GM23338 (cell line): ENCODE data around the gene HEATR9. TPM values are rescaled to one million over a fixed set of nuclear protein-coding genes. Genes with fewer than 3 reads are reported as not detected.

Experiments
- ATAC-seq: fragments of 200-7000 bp; cut with Tn5 transposase; 3 replicates; pipeline ENCODE4 v1.9.1; 2020
- DNase-seq: peaks from one replicate; pipeline ENCODE4 v3.0.0-alpha.2; 2015; ENCODE audit warnings: low spot score
- H2AFZ ChIP-seq: fragments of 200-600 bp; sonication (generic); 2 replicates; pipeline ENCODE4 v1.8.0; 2016; ENCODE audit warnings: antibody characterized with exemption, mild to moderate bottlenecking, moderate library complexity
- H3F3A ChIP-seq: fragments of 200-600 bp; sonication (generic); replicated peaks from 2 replicates; pipeline ENCODE4 v1.8.0; 2017; ENCODE audit warnings: antibody characterized with exemption, mixed run types, low read depth
- H3K27ac ChIP-seq: fragments of 200-600 bp; sonication (generic); 2 replicates; pipeline ENCODE4 v1.6.1; 2016; ENCODE audit warnings: low read depth
- H3K27me3 ChIP-seq: fragments of 200-600 bp; sonication (generic); 2 replicates; pipeline ENCODE4 v1.8.0; 2016; ENCODE audit warnings: mild to moderate bottlenecking, mixed run types, moderate library complexity; ENCODE audit not compliant: insufficient read depth
- H3K36me3 ChIP-seq: fragments of 200-600 bp; sonication (generic); 2 replicates; pipeline ENCODE4 v1.8.0; 2016; ENCODE audit warnings: mild to moderate bottlenecking; ENCODE audit not compliant: insufficient read depth
- H3K4me1 ChIP-seq: fragments of 200-600 bp; sonication (generic); 2 replicates; pipeline ENCODE4 v1.8.0; 2016; ENCODE audit warnings: mild to moderate bottlenecking, moderate library complexity; ENCODE audit not compliant: insufficient read depth
- H3K4me2 ChIP-seq: fragments of 200-600 bp; sonication (generic); 2 replicates; pipeline ENCODE4 v1.7.1; 2017; ENCODE audit warnings: mixed run types
- H3K4me3 ChIP-seq: fragments of 200-600 bp; sonication (generic); 2 replicates; pipeline ENCODE4 v1.6.1; 2016; ENCODE audit warnings: mixed run types
- H3K79me2 ChIP-seq: fragments of 200-600 bp; sonication (generic); replicated peaks from 2 replicates; pipeline ENCODE4 v1.8.0; 2017; ENCODE audit warnings: mild to moderate bottlenecking; ENCODE audit not compliant: insufficient read depth
- H3K9me2 ChIP-seq: fragments of 200-600 bp; sonication (generic); 2 replicates; pipeline ENCODE4 v1.8.0; 2017; ENCODE audit not compliant: insufficient read depth
- H4K20me1 ChIP-seq: fragments of 200-600 bp; sonication (generic); replicated peaks from 2 replicates; pipeline ENCODE4 v1.8.0; 2017; ENCODE audit warnings: mild to moderate bottlenecking; ENCODE audit not compliant: insufficient read depth
- H3K27ac Mint-ChIP-seq: 2 replicates; pipeline ENCODE4 v1.8.0; 2020; ENCODE audit warnings: inconsistent platforms, mild to moderate bottlenecking, moderate library complexity, mixed read lengths
- H3K27me3 Mint-ChIP-seq: 3 replicates; pipeline ENCODE4 v1.8.0; 2022; ENCODE audit warnings: low read depth, mild to moderate bottlenecking, moderate library complexity, mixed read lengths, inconsistent platforms; ENCODE audit not compliant: insufficient read depth, poor library complexity
- H3K36me3 Mint-ChIP-seq: 3 replicates; pipeline ENCODE4 v1.8.0; 2021; ENCODE audit warnings: low read depth, mild to moderate bottlenecking, inconsistent platforms, moderate library complexity, mixed read lengths
- H3K4me1 Mint-ChIP-seq: 3 replicates; pipeline ENCODE4 v1.8.0; 2020; ENCODE audit warnings: mild to moderate bottlenecking, inconsistent platforms, mixed read lengths
- H3K4me3 Mint-ChIP-seq: 3 replicates; pipeline ENCODE4 v1.8.0; 2021; ENCODE audit warnings: moderate library complexity, mild to moderate bottlenecking, inconsistent platforms, mixed read lengths
- H3K9me3 Mint-ChIP-seq: 3 replicates; pipeline ENCODE4 v1.8.0; 2020; ENCODE audit warnings: moderate library complexity, mild to moderate bottlenecking, inconsistent platforms, mixed read lengths
- CREB1 ChIP-seq: fragments of 250-450 bp; sonication (Bioruptor Pico); IDR thresholded peaks from 2 replicates; pipeline ENCODE4 v1.5.0; 2020; ENCODE audit warnings: low read depth, mild to moderate bottlenecking, moderate library complexity
- EZH2 ChIP-seq: fragments of 200-600 bp; sonication (generic); IDR thresholded peaks from one replicate; pipeline ENCODE4 v1.8.0; 2017; ENCODE audit warnings: antibody characterized with exemption, mild to moderate bottlenecking, low read depth; ENCODE audit not compliant: unreplicated experiment
- EZH2phosphoT487 ChIP-seq: fragments of 200-600 bp; sonication (generic); IDR thresholded peaks from one replicate; pipeline ENCODE4 v1.8.1; 2018; ENCODE audit warnings: antibody characterized with exemption; ENCODE audit not compliant: unreplicated experiment
- JUNB ChIP-seq: IDR thresholded peaks from one replicate; pipeline ENCODE4 v1.6.1; 2016; ENCODE audit warnings: antibody characterized with exemption; ENCODE audit not compliant: unreplicated experiment
- NANOG ChIP-seq: IDR thresholded peaks from 2 replicates; pipeline ENCODE4 v1.6.1; 2016; ENCODE audit warnings: antibody characterized with exemption, borderline replicate concordance
- POLR2AphosphoS5 ChIP-seq: IDR thresholded peaks from 2 replicates; pipeline ENCODE4 v1.6.1; 2016; ENCODE audit warnings: antibody characterized with exemption, low read depth
- STAT1 ChIP-seq: IDR thresholded peaks from one replicate; pipeline ENCODE4 v1.6.1; 2016; ENCODE audit warnings: antibody characterized with exemption; ENCODE audit not compliant: unreplicated experiment
- ZNF114 ChIP-seq: fragments of 250-450 bp; sonication (Bioruptor Pico); IDR thresholded peaks from 2 replicates; pipeline ENCODE4 v1.5.0; 2020; ENCODE audit warnings: mild to moderate bottlenecking, moderate library complexity
- ZNF331 ChIP-seq: fragments of 250-450 bp; sonication (Bioruptor Pico); IDR thresholded peaks from 2 replicates; pipeline ENCODE4 v1.5.0; 2020; ENCODE audit warnings: low read depth, mild to moderate bottlenecking, moderate library complexity
- polyA plus RNA-seq: library from polyadenylated mRNA; unstranded; fragments of >200 nt; fragmentation: Nextera tagmentation; extraction: Ambion mirVana; gene quantifications from 2 replicates; pipeline ENCODE4 v1.2.1, GENCODE V29; 2016
- total RNA-seq: library from RNA; depleted of rRNA; stranded (reverse); fragments of >200 nt; shearing (Covaris generic); gene quantifications from 2 replicates; pipeline ENCODE4 v1.2.3, GENCODE V29; 2014
- TF ChIP-seq, protein P1 (sequence below): IDR thresholded peaks from 2 replicates; pipeline ENCODE4 v1.6.1; 2016; ENCODE audit warnings: antibody characterized with exemption
- TF ChIP-seq, protein P2 (sequence below), 2 experiments: fragments of 200-600 bp in 1 of 2; sonication (generic) in 1 of 2; conservative IDR thresholded peaks; 2 replicates each; pipeline versions ENCODE4 v1.5.1 to v1.6.1; 2016 to 2017; ENCODE audit warnings: antibody characterized with exemption in 2 of 2, low read depth in 2 of 2, mild to moderate bottlenecking in 2 of 2, moderate library complexity in 1 of 2
- TF ChIP-seq, protein P3 (sequence below): IDR thresholded peaks from one replicate; pipeline ENCODE4 v1.6.1; 2018; ENCODE audit warnings: antibody characterized with exemption; ENCODE audit not compliant: unreplicated experiment
- TF ChIP-seq, protein P4 (sequence below): fragments of 250-450 bp; sonication (Bioruptor Pico); IDR thresholded peaks from 2 replicates; pipeline ENCODE4 v1.5.0; 2020; ENCODE audit warnings: mild to moderate bottlenecking, moderate library complexity

Gene HEATR9
- total and polyA plus RNA-seq, 2 experiments from 2014 or later: not detected

DNA sequence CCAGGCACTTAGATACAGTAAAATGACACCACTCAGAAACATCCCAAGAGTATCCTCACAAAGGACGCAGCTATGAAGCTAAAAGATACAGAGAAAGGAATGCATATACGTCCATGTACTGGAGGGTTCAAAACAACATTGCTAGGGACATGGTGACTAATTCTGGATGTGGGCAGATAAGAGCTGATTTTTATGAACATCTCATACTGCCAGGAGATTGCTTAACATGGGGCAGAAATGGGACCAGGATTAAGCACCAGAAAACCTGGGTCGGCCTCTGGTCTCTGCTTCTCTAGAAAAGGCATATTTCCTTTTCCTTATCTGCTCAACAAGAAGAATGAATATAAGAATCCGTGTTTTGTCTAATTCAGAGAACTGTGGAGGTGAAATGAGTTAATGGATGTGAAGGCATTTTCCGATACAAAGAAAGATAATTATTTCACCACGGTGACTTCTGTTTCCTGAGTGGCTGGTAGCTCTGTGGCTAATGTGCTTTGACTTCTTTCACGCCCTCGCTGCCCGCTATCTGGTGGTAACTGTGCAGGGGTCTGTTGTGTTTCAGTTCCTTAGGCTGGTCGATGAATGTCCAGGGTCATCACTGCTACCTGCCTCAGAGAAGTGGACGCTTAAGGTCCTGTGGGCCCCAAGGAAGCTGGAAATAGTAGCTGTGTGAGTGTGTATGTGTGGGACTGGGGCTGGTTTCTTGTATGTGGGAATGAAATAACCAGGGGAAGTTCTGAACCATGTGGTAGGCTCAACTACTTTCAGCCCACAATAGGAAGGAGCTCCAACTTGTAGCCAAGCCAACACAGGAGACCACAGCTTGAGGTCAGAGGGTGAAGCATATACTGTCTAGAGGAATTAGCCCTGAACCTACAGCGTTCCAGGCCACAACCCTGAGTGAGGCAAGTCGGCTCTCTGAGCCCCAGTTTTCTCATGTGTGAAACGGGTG, 27.2 kb upstream of the HEATR9 start:
- H3K36me3 Mint-ChIP-seq: no peaks in the 10 kb centered on the region
- ATAC-seq (no peak), DNase-seq (no peak)
- H3K27me3 ChIP-seq: no peaks in the 10 kb centered on the region
- H3K79me2 ChIP-seq: no peaks in the 10 kb centered on the region
- no peaks in the 10 kb centered on the region for H3K4me1 ChIP-seq
- H3K9me2 ChIP-seq: no peaks in the 10 kb centered on the region
- no peaks in the 10 kb centered on the region for H3K9me3 Mint-ChIP-seq
- peaks cover 3% of the 10 kb centered on the region for H3K27me3 Mint-ChIP-seq
- H4K20me1 ChIP-seq: no peaks in the 10 kb centered on the region
- peaks cover 7% of the 10 kb centered on the region for H3K4me1 Mint-ChIP-seq
- no peak overlapping the region for H3K4me3 Mint-ChIP-seq
- H3K4me3 ChIP-seq: no peak overlapping the region
- no peak overlapping the region for H3K4me2 ChIP-seq
- H3K27ac ChIP-seq: no peak overlapping the region
- H2AFZ ChIP-seq: no peak overlapping the region
- TF ChIP-seq ZNF331 (CRISPR knock-in tag): no peak
- TF ChIP-seq, protein P1, sequence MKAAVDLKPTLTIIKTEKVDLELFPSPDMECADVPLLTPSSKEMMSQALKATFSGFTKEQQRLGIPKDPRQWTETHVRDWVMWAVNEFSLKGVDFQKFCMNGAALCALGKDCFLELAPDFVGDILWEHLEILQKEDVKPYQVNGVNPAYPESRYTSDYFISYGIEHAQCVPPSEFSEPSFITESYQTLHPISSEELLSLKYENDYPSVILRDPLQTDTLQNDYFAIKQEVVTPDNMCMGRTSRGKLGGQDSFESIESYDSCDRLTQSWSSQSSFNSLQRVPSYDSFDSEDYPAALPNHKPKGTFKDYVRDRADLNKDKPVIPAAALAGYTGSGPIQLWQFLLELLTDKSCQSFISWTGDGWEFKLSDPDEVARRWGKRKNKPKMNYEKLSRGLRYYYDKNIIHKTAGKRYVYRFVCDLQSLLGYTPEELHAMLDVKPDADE: no peak
- TF ChIP-seq, protein P2, sequence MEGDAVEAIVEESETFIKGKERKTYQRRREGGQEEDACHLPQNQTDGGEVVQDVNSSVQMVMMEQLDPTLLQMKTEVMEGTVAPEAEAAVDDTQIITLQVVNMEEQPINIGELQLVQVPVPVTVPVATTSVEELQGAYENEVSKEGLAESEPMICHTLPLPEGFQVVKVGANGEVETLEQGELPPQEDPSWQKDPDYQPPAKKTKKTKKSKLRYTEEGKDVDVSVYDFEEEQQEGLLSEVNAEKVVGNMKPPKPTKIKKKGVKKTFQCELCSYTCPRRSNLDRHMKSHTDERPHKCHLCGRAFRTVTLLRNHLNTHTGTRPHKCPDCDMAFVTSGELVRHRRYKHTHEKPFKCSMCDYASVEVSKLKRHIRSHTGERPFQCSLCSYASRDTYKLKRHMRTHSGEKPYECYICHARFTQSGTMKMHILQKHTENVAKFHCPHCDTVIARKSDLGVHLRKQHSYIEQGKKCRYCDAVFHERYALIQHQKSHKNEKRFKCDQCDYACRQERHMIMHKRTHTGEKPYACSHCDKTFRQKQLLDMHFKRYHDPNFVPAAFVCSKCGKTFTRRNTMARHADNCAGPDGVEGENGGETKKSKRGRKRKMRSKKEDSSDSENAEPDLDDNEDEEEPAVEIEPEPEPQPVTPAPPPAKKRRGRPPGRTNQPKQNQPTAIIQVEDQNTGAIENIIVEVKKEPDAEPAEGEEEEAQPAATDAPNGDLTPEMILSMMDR (conservative IDR thresholded peaks at IDR 0.05; ENCODE audit: low read depth in 2 of 2): no peak
- TF ChIP-seq STAT1: no peak
- TF ChIP-seq EZH2: no peak
- TF ChIP-seq POLR2AphosphoS5: no peak
- no peak for TF ChIP-seq EZH2phosphoT487
- no peak for TF ChIP-seq ZNF114 (CRISPR knock-in tag)
- no peak for TF ChIP-seq CREB1 (CRISPR knock-in tag)
- no peak for TF ChIP-seq NANOG
- no peak for TF ChIP-seq JUNB
- TF ChIP-seq, protein P3, sequence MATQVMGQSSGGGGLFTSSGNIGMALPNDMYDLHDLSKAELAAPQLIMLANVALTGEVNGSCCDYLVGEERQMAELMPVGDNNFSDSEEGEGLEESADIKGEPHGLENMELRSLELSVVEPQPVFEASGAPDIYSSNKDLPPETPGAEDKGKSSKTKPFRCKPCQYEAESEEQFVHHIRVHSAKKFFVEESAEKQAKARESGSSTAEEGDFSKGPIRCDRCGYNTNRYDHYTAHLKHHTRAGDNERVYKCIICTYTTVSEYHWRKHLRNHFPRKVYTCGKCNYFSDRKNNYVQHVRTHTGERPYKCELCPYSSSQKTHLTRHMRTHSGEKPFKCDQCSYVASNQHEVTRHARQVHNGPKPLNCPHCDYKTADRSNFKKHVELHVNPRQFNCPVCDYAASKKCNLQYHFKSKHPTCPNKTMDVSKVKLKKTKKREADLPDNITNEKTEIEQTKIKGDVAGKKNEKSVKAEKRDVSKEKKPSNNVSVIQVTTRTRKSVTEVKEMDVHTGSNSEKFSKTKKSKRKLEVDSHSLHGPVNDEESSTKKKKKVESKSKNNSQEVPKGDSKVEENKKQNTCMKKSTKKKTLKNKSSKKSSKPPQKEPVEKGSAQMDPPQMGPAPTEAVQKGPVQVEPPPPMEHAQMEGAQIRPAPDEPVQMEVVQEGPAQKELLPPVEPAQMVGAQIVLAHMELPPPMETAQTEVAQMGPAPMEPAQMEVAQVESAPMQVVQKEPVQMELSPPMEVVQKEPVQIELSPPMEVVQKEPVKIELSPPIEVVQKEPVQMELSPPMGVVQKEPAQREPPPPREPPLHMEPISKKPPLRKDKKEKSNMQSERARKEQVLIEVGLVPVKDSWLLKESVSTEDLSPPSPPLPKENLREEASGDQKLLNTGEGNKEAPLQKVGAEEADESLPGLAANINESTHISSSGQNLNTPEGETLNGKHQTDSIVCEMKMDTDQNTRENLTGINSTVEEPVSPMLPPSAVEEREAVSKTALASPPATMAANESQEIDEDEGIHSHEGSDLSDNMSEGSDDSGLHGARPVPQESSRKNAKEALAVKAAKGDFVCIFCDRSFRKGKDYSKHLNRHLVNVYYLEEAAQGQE: no peak
- TF ChIP-seq, protein P4, sequence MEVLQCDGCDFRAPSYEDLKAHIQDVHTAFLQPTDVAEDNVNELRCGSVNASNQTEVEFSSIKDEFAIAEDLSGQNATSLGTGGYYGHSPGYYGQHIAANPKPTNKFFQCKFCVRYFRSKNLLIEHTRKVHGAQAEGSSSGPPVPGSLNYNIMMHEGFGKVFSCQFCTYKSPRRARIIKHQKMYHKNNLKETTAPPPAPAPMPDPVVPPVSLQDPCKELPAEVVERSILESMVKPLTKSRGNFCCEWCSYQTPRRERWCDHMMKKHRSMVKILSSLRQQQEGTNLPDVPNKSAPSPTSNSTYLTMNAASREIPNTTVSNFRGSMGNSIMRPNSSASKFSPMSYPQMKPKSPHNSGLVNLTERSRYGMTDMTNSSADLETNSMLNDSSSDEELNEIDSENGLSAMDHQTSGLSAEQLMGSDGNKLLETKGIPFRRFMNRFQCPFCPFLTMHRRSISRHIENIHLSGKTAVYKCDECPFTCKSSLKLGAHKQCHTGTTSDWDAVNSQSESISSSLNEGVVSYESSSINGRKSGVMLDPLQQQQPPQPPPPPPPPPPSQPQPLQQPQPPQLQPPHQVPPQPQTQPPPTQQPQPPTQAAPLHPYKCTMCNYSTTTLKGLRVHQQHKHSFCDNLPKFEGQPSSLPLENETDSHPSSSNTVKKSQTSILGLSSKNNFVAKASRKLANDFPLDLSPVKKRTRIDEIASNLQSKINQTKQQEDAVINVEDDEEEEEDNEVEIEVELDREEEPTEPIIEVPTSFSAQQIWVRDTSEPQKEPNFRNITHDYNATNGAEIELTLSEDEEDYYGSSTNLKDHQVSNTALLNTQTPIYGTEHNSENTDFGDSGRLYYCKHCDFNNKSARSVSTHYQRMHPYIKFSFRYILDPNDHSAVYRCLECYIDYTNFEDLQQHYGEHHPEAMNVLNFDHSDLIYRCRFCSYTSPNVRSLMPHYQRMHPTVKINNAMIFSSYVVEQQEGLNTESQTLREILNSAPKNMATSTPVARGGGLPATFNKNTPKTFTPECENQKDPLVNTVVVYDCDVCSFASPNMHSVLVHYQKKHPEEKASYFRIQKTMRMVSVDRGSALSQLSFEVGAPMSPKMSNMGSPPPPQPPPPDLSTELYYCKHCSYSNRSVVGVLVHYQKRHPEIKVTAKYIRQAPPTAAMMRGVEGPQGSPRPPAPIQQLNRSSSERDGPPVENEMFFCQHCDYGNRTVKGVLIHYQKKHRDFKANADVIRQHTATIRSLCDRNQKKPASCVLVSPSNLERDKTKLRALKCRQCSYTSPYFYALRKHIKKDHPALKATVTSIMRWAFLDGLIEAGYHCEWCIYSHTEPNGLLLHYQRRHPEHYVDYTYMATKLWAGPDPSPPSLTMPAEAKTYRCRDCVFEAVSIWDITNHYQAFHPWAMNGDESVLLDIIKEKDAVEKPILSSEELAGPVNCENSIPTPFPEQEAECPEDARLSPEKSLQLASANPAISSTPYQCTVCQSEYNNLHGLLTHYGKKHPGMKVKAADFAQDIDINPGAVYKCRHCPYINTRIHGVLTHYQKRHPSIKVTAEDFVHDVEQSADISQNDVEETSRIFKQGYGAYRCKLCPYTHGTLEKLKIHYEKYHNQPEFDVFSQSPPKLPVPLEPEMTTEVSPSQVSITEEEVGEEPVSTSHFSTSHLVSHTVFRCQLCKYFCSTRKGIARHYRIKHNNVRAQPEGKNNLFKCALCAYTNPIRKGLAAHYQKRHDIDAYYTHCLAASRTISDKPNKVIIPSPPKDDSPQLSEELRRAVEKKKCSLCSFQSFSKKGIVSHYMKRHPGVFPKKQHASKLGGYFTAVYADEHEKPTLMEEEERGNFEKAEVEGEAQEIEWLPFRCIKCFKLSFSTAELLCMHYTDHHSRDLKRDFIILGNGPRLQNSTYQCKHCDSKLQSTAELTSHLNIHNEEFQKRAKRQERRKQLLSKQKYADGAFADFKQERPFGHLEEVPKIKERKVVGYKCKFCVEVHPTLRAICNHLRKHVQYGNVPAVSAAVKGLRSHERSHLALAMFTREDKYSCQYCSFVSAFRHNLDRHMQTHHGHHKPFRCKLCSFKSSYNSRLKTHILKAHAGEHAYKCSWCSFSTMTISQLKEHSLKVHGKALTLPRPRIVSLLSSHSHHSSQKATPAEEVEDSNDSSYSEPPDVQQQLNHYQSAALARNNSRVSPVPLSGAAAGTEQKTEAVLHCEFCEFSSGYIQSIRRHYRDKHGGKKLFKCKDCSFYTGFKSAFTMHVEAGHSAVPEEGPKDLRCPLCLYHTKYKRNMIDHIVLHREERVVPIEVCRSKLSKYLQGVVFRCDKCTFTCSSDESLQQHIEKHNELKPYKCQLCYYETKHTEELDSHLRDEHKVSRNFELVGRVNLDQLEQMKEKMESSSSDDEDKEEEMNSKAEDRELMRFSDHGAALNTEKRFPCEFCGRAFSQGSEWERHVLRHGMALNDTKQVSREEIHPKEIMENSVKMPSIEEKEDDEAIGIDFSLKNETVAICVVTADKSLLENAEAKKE (CRISPR knock-in tag): no peak
- H3K27ac Mint-ChIP-seq: no peak overlapping the region
- H3F3A ChIP-seq: no peaks in the 10 kb centered on the region
- H3K36me3 ChIP-seq: no peaks in the 10 kb centered on the region
